Activated CD4-positive, alpha-beta T cell treated with anti-CD3 and anti-CD28 coated beads, Interleukin-2, amount 50 U/mL, for 48 hours (primary cell): ENCODE results near the gene CRTC2.
"Not testable (repeated sequence)": the region's sequence is repeated elsewhere in the genome, so short reads cannot be mapped to it uniquely, and the experiment has no call there.

Source experiments
- DNase-seq, 2 experiments: peaks; one replicate each; pipeline ENCODE4 v3.0.0-alpha.2; 2020

The CRTC2 gene

GRCh38 chr1:153928245-153928644 lies 30.2 kb downstream of the CRTC2 start:
- DNase-seq = no peak

GRCh38 chr1:153926405-153926804 lies 32.0 kb downstream of the CRTC2 start:
- DNase-seq = no peak

- DNase-seq = peak; percentile 98 to 99
Measured at GRCh38 chr1:153922972-153923925, 35.2 kb downstream of the CRTC2 start, which contains the start of gene GATAD2B. TSS of gene GATAD2B (minus strand) at chr1:153922972. CDS start at chr1:153828347, 94,625 bp downstream.

- peak; percentile 69 to 75 for DNase-seq
Measured at GRCh38 chr1:153922076-153922971, 36.1 kb downstream of the CRTC2 start.

- DNase-seq = peak in 1 of 2 experiments; percentile 35
Measured at GRCh38 chr1:153921803-153922075, 36.7 kb downstream of the CRTC2 start.

- DNase-seq = no peak
Measured at GRCh38 chr1:153921080-153921802, 37.2 kb downstream of the CRTC2 start.

GRCh38 chr1:153919876-153920852 lies 38.2 kb downstream of the CRTC2 start:
- DNase-seq = no peak

- no peak for DNase-seq
Measured at GRCh38 chr1:153916297-153916696, 42.1 kb downstream of the CRTC2 start.

GRCh38 chr1:153912349-153912748 lies 46.1 kb downstream of the CRTC2 start:
- no peak for DNase-seq

- not testable (repeated sequence) for DNase-seq
Measured at GRCh38 chr1:153910560-153910959, 47.9 kb downstream of the CRTC2 start.

- no peak for DNase-seq
Measured at GRCh38 chr1:153908071-153908470, 50.3 kb downstream of the CRTC2 start.

- no peak for DNase-seq
Measured at GRCh38 chr1:153907134-153907533, 51.3 kb downstream of the CRTC2 start.

- DNase-seq = no peak
Measured at GRCh38 chr1:153906396-153906795, 52.0 kb downstream of the CRTC2 start.

GRCh38 chr1:153905908-153906307 lies 52.5 kb downstream of the CRTC2 start:
- not testable (repeated sequence) for DNase-seq

- DNase-seq = no peak
Measured at GRCh38 chr1:153903841-153904455, 54.5 kb downstream of the CRTC2 start.

- no peak for DNase-seq
Measured at GRCh38 chr1:153899509-153899908, 58.9 kb downstream of the CRTC2 start.
